HepG2 (cell line): ENCODE measurements around the gene LASP1. TPM values are rescaled to one million over a fixed set of nuclear protein-coding genes. Genes with fewer than 3 reads are reported as not detected.
A peak's percentile ranks its signal among the peaks of the same experiment; 100 is the strongest.

Experiments
- ARNT2 ChIP-seq: sonication (generic); formaldehyde crosslinking; IDR thresholded peaks from 2 replicates; pipeline ENCODE4 v1.8.0; 2022; ENCODE audit warnings: mild to moderate bottlenecking, low read depth, missing genetic modification reagents, moderate library complexity
- CCAR2 ChIP-seq: fragments of 200-400 bp; formaldehyde crosslinking; optimal IDR thresholded peaks from 2 replicates; pipeline ENCODE3; 2018; ENCODE audit warnings: low read depth, mild to moderate bottlenecking, low read length, moderate library complexity
- CEBPB ChIP-seq: IDR thresholded peaks from 2 replicates; pipeline ENCODE4 v1.6.1; 2011; ENCODE audit warnings: low read depth, low read length, improper control_type of control experiment, borderline replicate concordance
- CHCHD3 ChIP-seq: sonication (generic); formaldehyde crosslinking; IDR thresholded peaks from 2 replicates; pipeline ENCODE4 v1.8.0; 2022; ENCODE audit warnings: mild to moderate bottlenecking, missing genetic modification reagents, moderate library complexity
- CTCF ChIP-seq: sonication (generic); formaldehyde crosslinking; IDR thresholded peaks from 2 replicates; pipeline ENCODE4 v1.5.0; 2020; ENCODE audit warnings: mild to moderate bottlenecking, missing genetic modification reagents, moderate library complexity
- GPBP1L1 ChIP-seq: sonication (generic); formaldehyde crosslinking; IDR thresholded peaks from 2 replicates; pipeline ENCODE4 v1.5.0; 2020; ENCODE audit warnings: mild to moderate bottlenecking, missing genetic modification reagents
- IRF9 ChIP-seq: sonication (generic); formaldehyde crosslinking; IDR thresholded peaks from 2 replicates; pipeline ENCODE4 v1.8.0; 2022; ENCODE audit warnings: missing genetic modification reagents, mild to moderate bottlenecking, borderline replicate concordance
- MAFG ChIP-seq: sonication (generic); formaldehyde crosslinking; IDR thresholded peaks from 2 replicates; pipeline ENCODE4 v1.5.1; 2020; ENCODE audit warnings: mild to moderate bottlenecking, missing genetic modification reagents
- MIER2 ChIP-seq: IDR thresholded peaks from 2 replicates; pipeline ENCODE4 v1.6.1; 2016; ENCODE audit warnings: missing biosample characterization, missing genetic modification reagents
- MXD4 ChIP-seq: IDR thresholded peaks from 2 replicates; pipeline ENCODE4 v1.6.1; 2016; ENCODE audit warnings: mild to moderate bottlenecking, missing biosample characterization, missing genetic modification reagents
- PHF8 ChIP-seq: sonication (generic); formaldehyde crosslinking; IDR thresholded peaks from 2 replicates; pipeline ENCODE4 v1.5.0; 2020; ENCODE audit warnings: missing genetic modification reagents
- POLR2AphosphoS5 ChIP-seq: IDR thresholded peaks from 2 replicates; pipeline ENCODE4 v1.6.1; 2012; ENCODE audit warnings: low read depth, low read length
- PRPF4 ChIP-seq: fragments of 200-400 bp; formaldehyde crosslinking; IDR thresholded peaks from 2 replicates; pipeline ENCODE4 v1.6.1; 2016; ENCODE audit warnings: low read length, low read depth; ENCODE audit not compliant: poor library complexity, severe bottlenecking
- SMAD3 ChIP-seq: sonication (generic); formaldehyde crosslinking; IDR thresholded peaks from 2 replicates; pipeline ENCODE4 v1.4.0; 2020; ENCODE audit warnings: missing genetic modification reagents
- SMYD3 ChIP-seq: sonication (generic); formaldehyde crosslinking; IDR thresholded peaks from 2 replicates; pipeline ENCODE4 v1.8.1; 2023; ENCODE audit warnings: mild to moderate bottlenecking, missing genetic modification reagents
- STAT5B ChIP-seq: sonication (generic); formaldehyde crosslinking; IDR thresholded peaks from 2 replicates; pipeline ENCODE4 v1.4.0; 2020; ENCODE audit warnings: missing genetic modification reagents
- TBL1XR1 ChIP-seq: fragments of 150-350 bp; IDR thresholded peaks from 2 replicates; pipeline ENCODE4 v1.6.1; 2014; ENCODE audit warnings: borderline replicate concordance, low read length; ENCODE audit not compliant: partially characterized antibody
- TCF12 ChIP-seq, 2 experiments: fragments of 450-650 bp in 1 of 2; sonication (generic) in 1 of 2; formaldehyde crosslinking in 1 of 2; IDR thresholded peaks; 2 replicates each; pipeline versions ENCODE4 v1.6.1 to v1.8.0; 2017 to 2022; ENCODE audit warnings: antibody characterized with exemption in 1 of 2, mild to moderate bottlenecking in 1 of 2, missing genetic modification reagents in 1 of 2, moderate library complexity in 1 of 2
- ZNF281 ChIP-seq: sonication (generic); formaldehyde crosslinking; IDR thresholded peaks from 2 replicates; pipeline ENCODE4 v1.4.0; 2020; ENCODE audit warnings: missing genetic modification reagents, borderline replicate concordance
- ZNF567 ChIP-seq: sonication (generic); formaldehyde crosslinking; IDR thresholded peaks from 2 replicates; pipeline ENCODE4 v1.8.1; 2023; ENCODE audit warnings: mild to moderate bottlenecking, missing genetic modification reagents, borderline replicate concordance
- ZNF570 ChIP-seq: sonication (generic); formaldehyde crosslinking; IDR thresholded peaks from 2 replicates; pipeline ENCODE4 v1.4.0; 2020; ENCODE audit warnings: mild to moderate bottlenecking, missing genetic modification reagents, borderline replicate concordance
- ZNF879 ChIP-seq: sonication (generic); formaldehyde crosslinking; IDR thresholded peaks from 2 replicates; pipeline ENCODE4 v1.8.1; 2023; ENCODE audit warnings: missing genetic modification reagents
- polyA plus RNA-seq, 8 experiments: library from polyadenylated mRNA; depleted of rRNA in 3 of 8; stranded (reverse) in 7 of 8; unstranded in 1 of 8; fragments of >200 nt; fragmentation: Illumina TruSeq in 4 of 8; extraction: Trizol in 4 of 8; gene quantifications; 2 replicates each; pipeline versions ENCODE4 v1.2.1 to v1.2.3, GENCODE V29; 2011 to 2016; ENCODE audit warnings: low read depth in 4 of 8, missing spikeins in 1 of 8, mixed read lengths in 1 of 8; ENCODE audit not compliant: insufficient read depth in 1 of 8
- total RNA-seq, 5 experiments: library from RNA; depleted of rRNA; stranded (reverse); fragments of >200 nt; fragmentation: Illumina TruSeq; extraction: Trizol; gene quantifications; 2 replicates each; pipeline ENCODE4 v1.2.3, GENCODE V29; 2016; ENCODE audit warnings: low read depth in 1 of 5

LASP1 gene
- total and polyA plus RNA-seq, 2 of the 13 experiments (the other 11 are each of a cell fraction or from before 2014, with no cell fraction given): 70.1 to 97.0 TPM

GRCh38 chr17:38824899-38825761 lies 44.7 kb upstream of the LASP1 start, which contains the start of gene CWC25 (continued):
- TF ChIP-seq TCF12 (IDR thresholded peaks at IDR 0.05) (no peak), TCF12 (CRISPR knock-in tag; IDR thresholded peaks at IDR 0.05) (peak; percentile 90), GPBP1L1 (CRISPR knock-in tag) (no peak), CEBPB (peak; percentile 70), IRF9 (peak; percentile 93; the same call in 1 of the 2 replicates), ZNF570 (no peak), ZNF879 (peak; percentile 78; the same call in 1 of the 2 replicates), PRPF4 (no peak), POLR2AphosphoS5 (peak; percentile 96), CTCF (no peak; the same call in 1 of the 2 replicates), CHCHD3 (CRISPR knock-in tag) (no peak), CCAR2 (no peak), SMYD3 (peak; percentile 80; the same call in 1 of the 2 replicates), ZNF281 (CRISPR knock-in tag) (peak; percentile 75), MAFG (CRISPR knock-in tag) (peak; percentile 79), STAT5B (CRISPR knock-in tag) (peak; percentile 86; the same call in 1 of the 2 replicates), ZNF567 (CRISPR knock-in tag) (peak; percentile 88; the same call in 1 of the 2 replicates), TBL1XR1 (peak; percentile 69), SMAD3 (peak; percentile 99), MIER2 (CRISPR knock-in tag) (peak; percentile 60), ARNT2 (CRISPR knock-in tag) (no peak; the same call in 1 of the 2 replicates), PHF8 (CRISPR knock-in tag) (peak; percentile 96), MXD4 (CRISPR knock-in tag) (peak; percentile 64; the same call in 1 of the 2 replicates)
